ENCODE data around the gene EXOSC7.

DNA sequence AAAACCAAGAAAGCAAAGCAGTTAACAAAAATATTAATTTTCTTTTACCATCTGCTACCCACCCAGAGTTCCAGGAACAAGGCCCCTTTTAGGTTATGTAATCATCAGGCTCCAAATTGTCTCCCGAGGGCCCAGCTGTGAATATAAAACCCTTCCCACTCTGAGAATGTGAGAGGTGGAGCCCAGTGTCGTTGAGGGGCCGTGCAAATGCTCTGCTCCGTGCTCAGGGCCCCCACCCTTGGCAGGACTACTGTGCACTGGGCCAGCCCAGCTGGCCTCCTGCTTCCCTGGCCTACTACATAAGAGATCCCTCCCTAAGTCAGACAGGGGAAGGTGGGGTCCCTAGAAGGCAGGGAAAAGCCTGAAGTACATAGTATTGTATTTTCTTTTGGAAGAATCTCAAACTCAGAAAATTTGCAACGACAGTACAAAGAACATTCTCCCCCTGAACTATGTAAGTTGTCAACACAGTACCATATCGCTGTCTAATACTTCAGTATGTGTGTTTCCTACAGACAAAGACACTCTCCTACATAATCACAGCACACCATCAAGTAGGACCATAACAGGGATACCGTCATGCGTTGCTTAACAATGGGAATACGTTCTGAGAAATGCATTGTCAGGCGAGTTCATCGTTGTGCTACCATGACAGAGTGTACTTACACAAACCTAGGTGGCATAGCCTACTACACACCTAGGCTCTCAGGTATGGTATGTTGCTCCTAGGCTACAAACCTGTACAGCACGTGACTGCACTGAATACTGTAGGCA lies 45.7 kb downstream of the EXOSC7 start:
- TF ChIP-seq, protein P1, sequence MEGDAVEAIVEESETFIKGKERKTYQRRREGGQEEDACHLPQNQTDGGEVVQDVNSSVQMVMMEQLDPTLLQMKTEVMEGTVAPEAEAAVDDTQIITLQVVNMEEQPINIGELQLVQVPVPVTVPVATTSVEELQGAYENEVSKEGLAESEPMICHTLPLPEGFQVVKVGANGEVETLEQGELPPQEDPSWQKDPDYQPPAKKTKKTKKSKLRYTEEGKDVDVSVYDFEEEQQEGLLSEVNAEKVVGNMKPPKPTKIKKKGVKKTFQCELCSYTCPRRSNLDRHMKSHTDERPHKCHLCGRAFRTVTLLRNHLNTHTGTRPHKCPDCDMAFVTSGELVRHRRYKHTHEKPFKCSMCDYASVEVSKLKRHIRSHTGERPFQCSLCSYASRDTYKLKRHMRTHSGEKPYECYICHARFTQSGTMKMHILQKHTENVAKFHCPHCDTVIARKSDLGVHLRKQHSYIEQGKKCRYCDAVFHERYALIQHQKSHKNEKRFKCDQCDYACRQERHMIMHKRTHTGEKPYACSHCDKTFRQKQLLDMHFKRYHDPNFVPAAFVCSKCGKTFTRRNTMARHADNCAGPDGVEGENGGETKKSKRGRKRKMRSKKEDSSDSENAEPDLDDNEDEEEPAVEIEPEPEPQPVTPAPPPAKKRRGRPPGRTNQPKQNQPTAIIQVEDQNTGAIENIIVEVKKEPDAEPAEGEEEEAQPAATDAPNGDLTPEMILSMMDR (IDR thresholded peaks at IDR 0.05 in 4 of 5, conservative IDR thresholded peaks at IDR 0.05 in 1 of 5): no peak
- TF ChIP-seq POLR2A (IDR thresholded peaks at IDR 0.05): no peak
